B cell (primary cell): ENCODE data around the gene ICAM3.

Experiments
- EZH2 ChIP-seq: IDR thresholded peaks from 2 replicates; pipeline ENCODE4 v1.6.1; 2012; ENCODE audit warnings: borderline replicate concordance, low read depth, mild to moderate bottlenecking, moderate library complexity, low read length; ENCODE audit not compliant: insufficient read depth, poor library complexity, severe bottlenecking
- TF ChIP-seq, protein P1 (sequence below): fragments of 200-600 bp; IDR thresholded peaks from one replicate; pipeline ENCODE4 v1.8.0; 2022; ENCODE audit warnings: antibody characterized with exemption, mild to moderate bottlenecking

- no peak for TF ChIP-seq EZH2
- TF ChIP-seq, protein P1, sequence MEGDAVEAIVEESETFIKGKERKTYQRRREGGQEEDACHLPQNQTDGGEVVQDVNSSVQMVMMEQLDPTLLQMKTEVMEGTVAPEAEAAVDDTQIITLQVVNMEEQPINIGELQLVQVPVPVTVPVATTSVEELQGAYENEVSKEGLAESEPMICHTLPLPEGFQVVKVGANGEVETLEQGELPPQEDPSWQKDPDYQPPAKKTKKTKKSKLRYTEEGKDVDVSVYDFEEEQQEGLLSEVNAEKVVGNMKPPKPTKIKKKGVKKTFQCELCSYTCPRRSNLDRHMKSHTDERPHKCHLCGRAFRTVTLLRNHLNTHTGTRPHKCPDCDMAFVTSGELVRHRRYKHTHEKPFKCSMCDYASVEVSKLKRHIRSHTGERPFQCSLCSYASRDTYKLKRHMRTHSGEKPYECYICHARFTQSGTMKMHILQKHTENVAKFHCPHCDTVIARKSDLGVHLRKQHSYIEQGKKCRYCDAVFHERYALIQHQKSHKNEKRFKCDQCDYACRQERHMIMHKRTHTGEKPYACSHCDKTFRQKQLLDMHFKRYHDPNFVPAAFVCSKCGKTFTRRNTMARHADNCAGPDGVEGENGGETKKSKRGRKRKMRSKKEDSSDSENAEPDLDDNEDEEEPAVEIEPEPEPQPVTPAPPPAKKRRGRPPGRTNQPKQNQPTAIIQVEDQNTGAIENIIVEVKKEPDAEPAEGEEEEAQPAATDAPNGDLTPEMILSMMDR: no peak
Measured at GRCh38 chr19:10363789-10364281, 24.4 kb upstream of the ICAM3 start.
